PC-3 (cell line): ENCODE results near the gene PFDN2.

Experiments used
- CTCF ChIP-seq: fragments of 300-600 bp; sonication (generic); conservative IDR thresholded peaks from 2 replicates; pipeline ENCODE4 v1.5.1; 2017; ENCODE audit warnings: antibody characterized with exemption, low read depth, mild to moderate bottlenecking, low read length
- EZH2 ChIP-seq: fragments of 300-600 bp; sonication (generic); IDR thresholded peaks from one replicate; pipeline ENCODE4 v1.6.1; 2017; ENCODE audit warnings: antibody characterized with exemption, mild to moderate bottlenecking, low read length; ENCODE audit not compliant: unreplicated experiment
- EZH2phosphoT487 ChIP-seq: fragments of 300-600 bp; sonication (generic); IDR thresholded peaks from 2 replicates; pipeline ENCODE4 v1.6.1; 2018; ENCODE audit warnings: mild to moderate bottlenecking, antibody characterized with exemption, low read length, borderline replicate concordance

GRCh38 chr1:161131523-161132409, 13.9 kb upstream of the PFDN2 start:
- TF ChIP-seq CTCF (no peak), EZH2 (no peak), EZH2phosphoT487 (no peak)
